CD4-positive, CD25-positive, alpha-beta regulatory T cell (primary cell): ENCODE measurements around the gene GPR37. TPM values are rescaled to one million over a fixed set of nuclear protein-coding genes. Genes with fewer than 3 reads are reported as not detected.

Experiments
- ATAC-seq, 2 donors: fragments of 150-1000 bp; cut with Tn5 transposase; one replicate each; pipeline ENCODE4 v1.10.0; 2021; ENCODE audit warnings: low read depth in 2 of 2, moderate number of reproducible peaks in 2 of 2, moderate library complexity in 1 of 2
- DNase-seq, 3 donors: peaks; one replicate each; pipeline versions ENCODE4 v3.0.0 to v3.0.0-alpha.2; 2012 to 2022; ENCODE audit warnings: mixed read lengths in 1 of 3
- H3K27ac ChIP-seq: one replicate; pipeline ENCODE4 v1.7.0; 2013; ENCODE audit warnings: mild to moderate bottlenecking, low read length; ENCODE audit not compliant: insufficient read depth, poor library complexity, severe bottlenecking
- H3K27me3 ChIP-seq: one replicate; pipeline ENCODE4 v1.7.0; 2013; ENCODE audit warnings: low read length; ENCODE audit not compliant: control insufficient read depth, insufficient read depth
- H3K36me3 ChIP-seq: one replicate; pipeline ENCODE4 v1.7.0; 2013; ENCODE audit warnings: mild to moderate bottlenecking, low read length, moderate library complexity; ENCODE audit not compliant: control insufficient read depth, insufficient read depth
- H3K4me1 ChIP-seq: 2 replicates; pipeline ENCODE4 v1.7.0; 2013; ENCODE audit warnings: mild to moderate bottlenecking, low read length; ENCODE audit not compliant: insufficient read depth, control insufficient read depth, poor library complexity, severe bottlenecking
- H3K4me3 ChIP-seq: one replicate; pipeline ENCODE4 v1.7.0; 2013; ENCODE audit warnings: low read depth, mild to moderate bottlenecking, low read length, moderate library complexity
- H3K9me3 ChIP-seq, 2 experiments: 1 replicate in 1 of 2; 2 replicates in 1 of 2; pipeline ENCODE4 v1.7.0; 2013; ENCODE audit warnings: low read length in 2 of 2, mild to moderate bottlenecking in 1 of 2, moderate library complexity in 1 of 2; ENCODE audit not compliant: control insufficient read depth in 2 of 2
- H3K27ac Mint-ChIP-seq, 3 donors: one replicate each; pipeline ENCODE4 v1.8.0; 2020 to 2022; ENCODE audit warnings: mild to moderate bottlenecking in 3 of 3, mixed read lengths in 3 of 3, moderate library complexity in 2 of 3
- H3K27me3 Mint-ChIP-seq: one replicate; pipeline ENCODE4 v1.8.0; 2022; ENCODE audit warnings: mild to moderate bottlenecking, mixed read lengths
- H3K36me3 Mint-ChIP-seq: one replicate; pipeline ENCODE4 v1.8.0; 2020; ENCODE audit warnings: mixed read lengths
- H3K4me1 Mint-ChIP-seq, 4 donors: one replicate each; pipeline ENCODE4 v1.8.0; 2020 to 2022; ENCODE audit warnings: mixed read lengths in 4 of 4, mild to moderate bottlenecking in 1 of 4
- H3K4me3 Mint-ChIP-seq, 4 donors: one replicate each; pipeline ENCODE4 v1.8.0; 2020 to 2022; ENCODE audit warnings: mild to moderate bottlenecking in 4 of 4, mixed read lengths in 4 of 4, moderate library complexity in 3 of 4
- H3K9me3 Mint-ChIP-seq, 7 donors: one replicate each; pipeline ENCODE4 v1.8.0; 2020 to 2022; ENCODE audit warnings: mixed read lengths in 7 of 7, mild to moderate bottlenecking in 3 of 7, moderate library complexity in 2 of 7
- polyA plus RNA-seq, 4 donors: library from polyadenylated mRNA; unstranded; fragments of 300-500 nt; fragmentation: Illumina TruSeq; gene quantifications; one replicate each; pipeline ENCODE4 v1.2.3, GENCODE V29; 2021
- total RNA-seq: library from RNA; stranded (reverse); gene quantifications from one replicate; pipeline ENCODE4 v1.2.3, GENCODE V29; 2022

The GPR37 gene
- total and polyA plus RNA-seq, 5 donors from 2014 or later, result not detected

GRCh38 chr7:124752310-124752709 lies 13.3 kb downstream of the GPR37 start:
- Histone ChIP-seq H3K36me3 (no peaks in the 10 kb centered on the region), H3K27ac (no peak overlapping the region), H3K9me3 (no peaks in the 10 kb centered on the region), H3K4me3 (no peak overlapping the region), H3K27me3 (no peaks in the 10 kb centered on the region), H3K4me1 (no peaks in the 10 kb centered on the region)
- H3K27ac Mint-ChIP-seq, result no peak overlapping the region
- no peaks in the 10 kb centered on the region for H3K27me3 Mint-ChIP-seq
- ATAC-seq (no peak), DNase-seq (no peak)
- no peaks in the 10 kb centered on the region for H3K9me3 Mint-ChIP-seq
- no peaks in the 10 kb centered on the region for H3K36me3 Mint-ChIP-seq
- H3K4me1 Mint-ChIP-seq, result no peaks in the 10 kb centered on the region
- H3K4me3 Mint-ChIP-seq, result no peak overlapping the region

GRCh38 chr7:124751027-124751426 lies 14.6 kb downstream of the GPR37 start:
- Mint-ChIP-seq H3K27ac (no peak overlapping the region), H3K36me3 (no peaks in the 10 kb centered on the region), H3K9me3 (no peaks in the 10 kb centered on the region), H3K27me3 (no peaks in the 10 kb centered on the region), H3K4me3 (no peak overlapping the region), H3K4me1 (no peaks in the 10 kb centered on the region)
- H3K9me3 ChIP-seq, result no peaks in the 10 kb centered on the region
- H3K27ac ChIP-seq, result no peak overlapping the region
- H3K36me3 ChIP-seq, result no peaks in the 10 kb centered on the region
- H3K4me3 ChIP-seq, result no peak overlapping the region
- ATAC-seq (no peak), DNase-seq (no peak)
- H3K4me1 ChIP-seq, result no peaks in the 10 kb centered on the region
- no peaks in the 10 kb centered on the region for H3K27me3 ChIP-seq

GRCh38 chr7:124747072-124747471 lies 18.5 kb downstream of the GPR37 start:
- no peak overlapping the region for H3K27ac Mint-ChIP-seq
- ATAC-seq (no peak), DNase-seq (no peak)
- no peak overlapping the region for H3K4me3 ChIP-seq
- no peak overlapping the region for H3K4me3 Mint-ChIP-seq
- no peaks in the 10 kb centered on the region for H3K36me3 ChIP-seq
- no peaks in the 10 kb centered on the region for H3K9me3 ChIP-seq
- H3K4me1 Mint-ChIP-seq, result no peaks in the 10 kb centered on the region
- H3K36me3 Mint-ChIP-seq, result no peaks in the 10 kb centered on the region
- peaks cover 0 to 2% (median 0%) of the 10 kb centered on the region in 7 donors for H3K9me3 Mint-ChIP-seq
- no peaks in the 10 kb centered on the region for H3K27me3 Mint-ChIP-seq
- H3K27ac ChIP-seq, result no peak overlapping the region
- H3K27me3 ChIP-seq, result no peaks in the 10 kb centered on the region
- H3K4me1 ChIP-seq, result no peaks in the 10 kb centered on the region

DNA sequence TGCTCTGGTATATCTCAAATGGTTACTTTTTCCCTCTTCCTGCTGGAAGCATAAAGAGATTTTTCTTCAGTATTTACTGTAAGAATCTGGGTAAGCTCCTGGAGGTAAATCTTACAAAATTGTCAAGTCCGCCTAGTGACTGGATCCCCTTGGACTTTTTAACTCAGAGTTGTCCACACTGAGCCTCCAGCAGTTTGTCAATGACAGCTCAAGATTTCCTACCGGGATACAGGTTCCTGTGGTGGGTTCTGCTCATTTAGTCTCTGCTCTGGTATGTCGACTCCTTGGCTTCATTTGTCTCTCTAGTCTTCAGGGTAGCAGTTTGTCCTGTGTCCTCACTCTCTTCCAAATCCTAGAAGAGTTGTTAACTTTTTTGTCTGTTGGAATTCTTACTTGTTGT lies 27.0 kb downstream of the GPR37 start:
- Mint-ChIP-seq H3K4me3 (no peak overlapping the region), H3K36me3 (no peaks in the 10 kb centered on the region), H3K9me3 (peaks cover 0 to 4% (median 0%) of the 10 kb centered on the region in 7 donors), H3K27ac (no peak overlapping the region), H3K4me1 (no peaks in the 10 kb centered on the region), H3K27me3 (peaks cover 4% of the 10 kb centered on the region)
- no peak for DNase-seq
- H3K4me3 ChIP-seq, result no peak overlapping the region
- no peaks in the 10 kb centered on the region for H3K4me1 ChIP-seq
- H3K9me3 ChIP-seq, result no peaks in the 10 kb centered on the region
- no peak for ATAC-seq
- no peaks in the 10 kb centered on the region for H3K27me3 ChIP-seq
- no peak overlapping the region for H3K27ac ChIP-seq
- H3K36me3 ChIP-seq, result no peaks in the 10 kb centered on the region

DNA sequence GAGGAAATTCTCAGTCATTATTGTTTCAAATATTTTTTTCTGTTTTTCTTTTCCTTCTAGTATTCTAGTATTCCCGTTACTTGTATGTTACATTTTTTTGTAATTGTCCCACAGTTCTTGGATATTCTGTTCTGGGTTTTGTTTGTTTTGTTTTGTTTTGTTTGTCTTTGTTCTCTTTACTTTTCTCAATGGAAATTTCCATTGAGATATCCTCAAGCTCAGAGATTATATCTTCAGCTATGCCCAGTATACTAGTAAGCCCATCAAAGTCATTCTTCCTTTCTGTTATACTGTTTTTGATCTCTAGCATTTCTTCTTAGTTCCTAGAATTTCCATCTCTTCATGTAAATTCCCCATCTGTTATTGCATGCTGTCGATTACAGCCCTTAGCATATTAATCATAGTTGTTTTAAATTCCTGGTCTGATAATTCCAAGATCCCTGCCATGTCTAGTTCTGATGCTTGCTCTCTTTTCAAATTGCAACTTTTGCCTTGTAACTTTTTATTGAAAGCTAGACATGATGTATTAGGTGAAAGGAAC lies 27.8 kb downstream of the GPR37 start:
- Mint-ChIP-seq H3K27me3 (peaks cover 4% of the 10 kb centered on the region), H3K4me1 (no peaks in the 10 kb centered on the region), H3K36me3 (no peaks in the 10 kb centered on the region), H3K9me3 (peaks cover 0 to 4% (median 0%) of the 10 kb centered on the region in 7 donors), H3K4me3 (no peak overlapping the region), H3K27ac (no peak overlapping the region)
- Histone ChIP-seq H3K4me3 (no peak overlapping the region), H3K27ac (no peak overlapping the region), H3K27me3 (no peaks in the 10 kb centered on the region), H3K36me3 (no peaks in the 10 kb centered on the region), H3K4me1 (no peaks in the 10 kb centered on the region), H3K9me3 (no peaks in the 10 kb centered on the region)
- ATAC-seq, result no peak
- DNase-seq, result no peak

DNA sequence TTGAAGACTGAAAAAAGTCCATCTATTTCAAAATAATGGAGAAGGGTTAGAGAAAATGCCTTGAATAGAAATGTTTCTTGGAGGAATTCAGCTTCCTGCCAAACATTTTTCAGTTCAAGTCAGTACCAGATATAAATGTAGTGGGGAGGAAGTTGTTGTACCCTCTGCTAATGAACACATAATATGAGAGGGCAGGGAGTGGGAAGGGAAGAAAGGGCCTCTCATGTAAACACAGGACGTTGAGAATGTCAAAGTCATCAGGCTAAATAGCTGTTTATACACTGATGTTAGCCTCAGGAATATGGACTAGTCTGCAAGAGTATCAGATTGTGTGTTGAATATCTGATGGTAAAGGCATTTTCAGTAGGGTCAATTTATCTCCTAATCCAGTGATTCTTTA lies 37.0 kb downstream of the GPR37 start:
- Mint-ChIP-seq H3K27me3 (no peaks in the 10 kb centered on the region), H3K4me1 (no peaks in the 10 kb centered on the region), H3K9me3 (peaks cover 0 to 9% (median 2%) of the 10 kb centered on the region in 7 donors), H3K4me3 (no peak overlapping the region), H3K36me3 (no peaks in the 10 kb centered on the region), H3K27ac (no peak overlapping the region)
- Histone ChIP-seq H3K9me3 (no peaks in the 10 kb centered on the region), H3K27me3 (no peaks in the 10 kb centered on the region), H3K4me1 (no peaks in the 10 kb centered on the region), H3K27ac (no peak overlapping the region), H3K4me3 (no peak overlapping the region), H3K36me3 (no peaks in the 10 kb centered on the region)
- DNase-seq (no peak), ATAC-seq (no peak)

DNA sequence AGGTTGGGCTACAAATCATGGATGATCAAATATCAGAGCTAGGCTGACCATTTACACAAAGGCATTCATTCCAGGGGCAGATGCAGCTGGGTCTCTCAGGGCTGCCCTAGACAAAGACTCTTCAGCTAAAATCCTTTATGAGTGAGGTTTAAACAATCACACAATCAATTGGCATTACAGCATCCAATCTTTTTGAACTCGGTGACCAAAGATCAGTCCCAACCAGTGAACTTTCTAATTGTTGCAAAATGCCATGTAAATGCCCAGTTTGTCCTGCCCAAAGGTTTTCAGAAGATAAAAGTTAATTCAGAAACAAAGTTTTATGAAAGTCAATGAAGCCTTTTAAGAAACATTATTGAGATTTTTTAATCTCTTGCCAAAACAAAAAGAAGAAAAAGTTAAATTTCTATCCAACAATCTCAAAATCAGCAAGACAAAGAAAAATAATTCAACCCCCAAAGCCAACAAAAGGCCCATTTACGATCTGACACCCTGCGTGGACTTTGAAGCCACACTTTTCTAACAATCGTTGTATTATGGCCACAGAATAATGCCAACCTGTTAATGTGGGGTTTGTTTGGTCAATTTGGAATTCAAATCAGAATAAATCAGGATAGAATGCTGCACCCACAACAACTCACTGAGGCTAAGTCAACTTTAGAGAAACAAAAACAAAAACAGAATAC lies 40.9 kb downstream of the GPR37 start:
- H3K27me3 ChIP-seq, result no peaks in the 10 kb centered on the region
- H3K9me3 ChIP-seq, result no peaks in the 10 kb centered on the region
- H3K4me3 ChIP-seq, result no peak overlapping the region
- no peaks in the 10 kb centered on the region for H3K36me3 Mint-ChIP-seq
- H3K27me3 Mint-ChIP-seq, result no peaks in the 10 kb centered on the region
- no peak for ATAC-seq
- H3K27ac ChIP-seq, result no peak overlapping the region
- no peak overlapping the region for H3K27ac Mint-ChIP-seq
- H3K4me1 ChIP-seq, result no peaks in the 10 kb centered on the region
- H3K36me3 ChIP-seq, result no peaks in the 10 kb centered on the region
- H3K4me3 Mint-ChIP-seq, result no peak overlapping the region
- peaks cover 0 to 3% (median 0%) of the 10 kb centered on the region in 7 donors for H3K9me3 Mint-ChIP-seq
- no peaks in the 10 kb centered on the region for H3K4me1 Mint-ChIP-seq
- no peak for DNase-seq

DNA sequence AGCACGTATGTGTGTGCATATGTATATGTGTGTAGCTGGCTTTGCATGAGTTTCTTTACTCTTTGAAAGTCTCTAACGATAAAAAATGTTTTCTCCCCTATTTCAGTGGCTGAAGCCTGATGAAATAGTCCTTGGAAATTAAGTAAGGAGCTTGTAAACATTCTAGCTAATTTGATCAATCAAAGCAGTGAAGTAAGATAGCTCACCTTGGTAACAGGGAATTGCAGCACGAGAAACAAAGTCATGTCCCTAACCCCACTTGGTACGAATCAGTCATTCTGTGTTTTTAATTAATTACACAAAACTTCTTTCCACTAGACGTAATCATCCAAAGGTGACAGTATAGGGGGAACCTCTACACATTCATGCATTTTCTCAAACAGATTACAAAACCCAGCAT lies 41.5 kb downstream of the GPR37 start:
- H3K4me3 ChIP-seq, result no peak overlapping the region
- H3K36me3 ChIP-seq, result no peaks in the 10 kb centered on the region
- H3K9me3 Mint-ChIP-seq, result peaks cover 0 to 3% (median 0%) of the 10 kb centered on the region in 7 donors
- no peaks in the 10 kb centered on the region for H3K36me3 Mint-ChIP-seq
- no peaks in the 10 kb centered on the region for H3K27me3 ChIP-seq
- no peaks in the 10 kb centered on the region for H3K4me1 ChIP-seq
- no peaks in the 10 kb centered on the region for H3K4me1 Mint-ChIP-seq
- no peak overlapping the region for H3K4me3 Mint-ChIP-seq
- H3K27ac Mint-ChIP-seq, result no peak overlapping the region
- H3K27me3 Mint-ChIP-seq, result no peaks in the 10 kb centered on the region
- ATAC-seq (no peak), DNase-seq (no peak)
- no peaks in the 10 kb centered on the region for H3K9me3 ChIP-seq
- H3K27ac ChIP-seq, result no peak overlapping the region
